ENCODE data around the gene URGCP. TPM values are rescaled to one million over a fixed set of nuclear protein-coding genes. Genes with fewer than 3 reads are reported as not detected.

URGCP gene
- total RNA-seq, 1 experiment from 2014 or later, result 29.8 TPM

- H3K36me3 ChIP-seq (ENCODE audit: low read depth, low read length), result no peaks in the 10 kb centered on the region
- no peak overlapping the region for H3K4me3 ChIP-seq (ENCODE audit: low read length)
- POLR2A ChIA-PET (ENCODE audit: unreplicated experiment), result no interaction called here
- no peak overlapping the region for H3K9ac ChIP-seq (ENCODE audit: low read length)
- no peak overlapping the region for H3K4me2 ChIP-seq (ENCODE audit: low read length)
- no TSS peak for BruUV-seq (replicated peaks)
- H3K9me2 ChIP-seq (replicated peaks; ENCODE audit: low read length), result no peaks in the 10 kb centered on the region
- H3K27ac ChIP-seq (ENCODE audit: low read length), result no peak overlapping the region
- no peaks in the 10 kb centered on the region for H3K4me1 ChIP-seq (ENCODE audit: insufficient read depth, low read length)
- no peaks in the 10 kb centered on the region for H3K27me3 ChIP-seq (ENCODE audit: low read length)
- CTCF ChIA-PET, result no interaction called here
- no peak for DNase-seq
- H3K9me3 ChIP-seq (ENCODE audit: low read length), result no peaks in the 10 kb centered on the region
- H3K79me2 ChIP-seq (ENCODE audit: low read length), result no peaks in the 10 kb centered on the region
- H2AFZ ChIP-seq (ENCODE audit: low read length), result no peak overlapping the region
- no peak for ATAC-seq
- intact Hi-C loops (cut with micrococcal nuclease), result no loop called here
- H4K20me1 ChIP-seq (ENCODE audit: low read length), result no peaks in the 10 kb centered on the region
- no peaks in the 10 kb centered on the region for H3F3A ChIP-seq (ENCODE audit: low read length, unreplicated experiment)
- TF ChIP-seq EZH2 (IDR thresholded peaks at IDR 0.05; ENCODE audit: low read length, unreplicated experiment) (no peak), EZH2phosphoT487 (IDR thresholded peaks at IDR 0.05; ENCODE audit: borderline replicate concordance, low read length) (no peak), CTCF (conservative IDR thresholded peaks at IDR 0.05; ENCODE audit: low read depth, low read length) (no peak)
Measured at GRCh38 chr7:43856996-43857395, 49.4 kb downstream of the URGCP start.

DNA sequence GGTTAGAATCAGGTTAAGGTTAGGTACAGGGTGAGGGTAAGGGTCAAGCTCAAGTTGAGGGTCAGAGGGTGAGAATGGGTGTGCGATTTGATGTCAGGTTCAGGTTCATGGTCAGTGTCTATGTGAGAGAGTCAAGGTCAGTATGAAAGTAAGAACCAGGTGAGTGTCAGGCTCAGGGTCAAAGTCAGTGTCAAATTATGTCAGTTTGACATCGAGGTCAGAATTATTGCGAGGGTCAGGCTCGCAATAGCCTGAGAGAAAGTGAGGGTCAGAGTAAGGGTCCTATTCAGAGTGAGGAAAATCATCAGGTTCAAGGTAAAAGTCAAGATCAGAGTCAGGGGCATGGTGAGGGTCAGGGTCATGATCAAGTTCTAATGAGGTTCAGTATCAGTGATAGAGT lies 50.1 kb downstream of the URGCP start:
- DNase-seq (no peak), ATAC-seq (no peak)
- Histone ChIP-seq H3K36me3 (ENCODE audit: low read depth, low read length) (no peaks in the 10 kb centered on the region), H3F3A (ENCODE audit: low read length, unreplicated experiment) (no peaks in the 10 kb centered on the region), H3K4me2 (ENCODE audit: low read length) (no peak overlapping the region), H3K4me3 (ENCODE audit: low read length) (no peak overlapping the region), H3K9ac (ENCODE audit: low read length) (no peak overlapping the region), H2AFZ (ENCODE audit: low read length) (no peak overlapping the region), H3K27ac (ENCODE audit: low read length) (no peak overlapping the region), H3K4me1 (ENCODE audit: insufficient read depth, low read length) (no peaks in the 10 kb centered on the region), H3K79me2 (ENCODE audit: low read length) (no peaks in the 10 kb centered on the region), H4K20me1 (ENCODE audit: low read length) (no peaks in the 10 kb centered on the region), H3K9me3 (ENCODE audit: low read length) (no peaks in the 10 kb centered on the region), H3K9me2 (replicated peaks; ENCODE audit: low read length) (no peaks in the 10 kb centered on the region), H3K27me3 (ENCODE audit: low read length) (no peaks in the 10 kb centered on the region)
- no peak for TF ChIP-seq EZH2phosphoT487 (IDR thresholded peaks at IDR 0.05; ENCODE audit: borderline replicate concordance, low read length)
- TF ChIP-seq EZH2 (IDR thresholded peaks at IDR 0.05; ENCODE audit: low read length, unreplicated experiment), result no peak
- TF ChIP-seq CTCF (conservative IDR thresholded peaks at IDR 0.05; ENCODE audit: low read depth, low read length), result no peak
- intact Hi-C loops (cut with micrococcal nuclease), result no loop called here
- no TSS peak for BruUV-seq (replicated peaks)
- CTCF ChIA-PET, result no interaction called here
- POLR2A ChIA-PET (ENCODE audit: unreplicated experiment), result no interaction called here

- CTCF ChIA-PET, result interaction anchor here (0.6 kb wide), 1 partner anchor 205 kb away, joined by 4 read pairs; no protein-coding TSS in a partner anchor
Measured at GRCh38 chr7:43855176-43855575, 51.2 kb downstream of the URGCP start.

More at GRCh38 chr7:43855176-43855575, 51.2 kb downstream of the URGCP start:
- H3F3A ChIP-seq (ENCODE audit: low read length, unreplicated experiment), result no peaks in the 10 kb centered on the region
- no peaks in the 10 kb centered on the region for H3K4me1 ChIP-seq (ENCODE audit: insufficient read depth, low read length)
- H3K27me3 ChIP-seq (ENCODE audit: low read length), result no peaks in the 10 kb centered on the region
- DNase-seq, result no peak
- POLR2A ChIA-PET (ENCODE audit: unreplicated experiment), result no interaction called here
- H3K79me2 ChIP-seq (ENCODE audit: low read length), result no peaks in the 10 kb centered on the region
- H3K36me3 ChIP-seq (ENCODE audit: low read depth, low read length), result no peaks in the 10 kb centered on the region
- no peak overlapping the region for H3K4me3 ChIP-seq (ENCODE audit: low read length)
- no peak overlapping the region for H3K4me2 ChIP-seq (ENCODE audit: low read length)
- no peak overlapping the region for H2AFZ ChIP-seq (ENCODE audit: low read length)
- intact Hi-C loops (cut with micrococcal nuclease), result no loop called here
- H3K9ac ChIP-seq (ENCODE audit: low read length), result no peak overlapping the region
- H3K9me2 ChIP-seq (replicated peaks; ENCODE audit: low read length), result no peaks in the 10 kb centered on the region
- no TSS peak for BruUV-seq (replicated peaks)
- H3K27ac ChIP-seq (ENCODE audit: low read length), result no peak overlapping the region
- ATAC-seq, result no peak
- H3K9me3 ChIP-seq (ENCODE audit: low read length), result no peaks in the 10 kb centered on the region
- TF ChIP-seq EZH2 (IDR thresholded peaks at IDR 0.05; ENCODE audit: low read length, unreplicated experiment) (no peak), CTCF (conservative IDR thresholded peaks at IDR 0.05; ENCODE audit: low read depth, low read length) (no peak), EZH2phosphoT487 (IDR thresholded peaks at IDR 0.05; ENCODE audit: borderline replicate concordance, low read length) (no peak)
- H4K20me1 ChIP-seq (ENCODE audit: low read length), result no peaks in the 10 kb centered on the region
